Gastrocnemius medialis (tissue), 4 donors: ENCODE results near the gene VGLL4. TPM values are rescaled to one million over a fixed set of nuclear protein-coding genes. Genes with fewer than 3 reads are reported as not detected.

ENCODE experiments used
- ATAC-seq, 2 donors: fragments of 150-250 bp; one replicate each; pipeline ENCODE4 v1.9.1; 2016
- DNase-seq, 2 donors: peaks; one replicate each; pipeline ENCODE4 v3.0.0-alpha.2; 2019
- H3K27ac ChIP-seq, 4 donors: fragments of 200-600 bp; sonication (generic); 1 replicate in 1 of 4; 2 replicates in 3 of 4; pipeline ENCODE4 v1.5.1; 2016 to 2018; ENCODE audit warnings: mild to moderate bottlenecking in 2 of 4, moderate library complexity in 1 of 4
- H3K27me3 ChIP-seq, 3 donors: fragments of 200-600 bp; sonication (generic) in 2 of 3; 1 replicate in 1 of 3; 2 replicates in 2 of 3; pipeline versions ENCODE4 v1.5.1 to v1.6.0; 2016 to 2019; ENCODE audit warnings: mild to moderate bottlenecking in 1 of 3, moderate library complexity in 1 of 3
- H3K36me3 ChIP-seq, 2 donors: fragments of 200-600 bp; sonication (generic) in 1 of 2; one replicate each; pipeline ENCODE4 v1.5.1; 2017 to 2018
- H3K4me1 ChIP-seq, 2 donors: fragments of 200-600 bp; sonication (generic) in 1 of 2; one replicate each; pipeline ENCODE4 v1.5.1; 2016 to 2017; ENCODE audit warnings: mild to moderate bottlenecking in 2 of 2
- H3K4me3 ChIP-seq, 4 donors: fragments of 200-600 bp; sonication (generic) in 3 of 4; 1 replicate in 1 of 4; 2 replicates in 3 of 4; pipeline ENCODE4 v1.5.1; 2016 to 2019; ENCODE audit warnings: mild to moderate bottlenecking in 2 of 4
- H3K9me3 ChIP-seq, 3 donors: fragments of 200-600 bp; sonication (generic) in 2 of 3; 1 replicate in 1 of 3; 2 replicates in 2 of 3; pipeline ENCODE4 v1.5.1; 2016 to 2019
- CTCF ChIP-seq, 5 experiments: fragments of 450-650 bp in 3 of 5; fragments of 200-600 bp in 2 of 5; sonication (generic) in 2 of 5; IDR thresholded peaks in 4 of 5; conservative IDR thresholded peaks in 1 of 5; 1 replicate in 4 of 5; 2 replicates in 1 of 5; pipeline ENCODE4 v1.5.1; 2016 to 2019; ENCODE audit warnings: antibody characterized with exemption in 5 of 5, mild to moderate bottlenecking in 3 of 5, moderate library complexity in 3 of 5
- POLR2A ChIP-seq, 2 donors: fragments of 450-650 bp; IDR thresholded peaks; one replicate each; pipeline ENCODE4 v1.6.1; 2017; ENCODE audit warnings: antibody characterized with exemption in 2 of 2, mild to moderate bottlenecking in 2 of 2, moderate library complexity in 2 of 2
- in situ Hi-C, 4 donors: fragments of 200-750 bp; cut with MboI; loops; one replicate each; pipeline versions ENCODE4 v1.15.0 to v1.8.0; 2017; ENCODE audit warnings: low sequenced_read_pairs in 4 of 4
- intact Hi-C: fragments of 100-400 bp; cut with DNase I; formaldehyde crosslinking; loops from one replicate; pipeline ENCODE4 v1.15.1; 2023; ENCODE audit warnings: low total_unique reads
- total RNA-seq, 4 donors: library from RNA; depleted of rRNA; stranded (reverse); fragments of >200 nt; gene quantifications; one replicate each; pipeline versions ENCODE4 v1.1.0 to v1.2.3, GENCODE V29; 2016

The VGLL4 gene
- total RNA-seq, 4 donors from 2014 or later, result 8.9 to 20.9 (median 12.8) TPM

- intact Hi-C loops, result no loop called here
- H3K4me3 ChIP-seq, result no peak overlapping the region
- peak overlapping the region; percentile 11 to 60 (median 45) for H3K27ac ChIP-seq
- H3K36me3 ChIP-seq, result no peaks in the 10 kb centered on the region
- H3K4me1 ChIP-seq, result peaks cover 71 to 95% of the 10 kb centered on the region in 2 donors
- in situ Hi-C loops, result no loop called here
- no peaks in the 10 kb centered on the region for H3K27me3 ChIP-seq
- DNase-seq, result no peak
- ATAC-seq, result no peak
- no peaks in the 10 kb centered on the region for H3K9me3 ChIP-seq
- no peak for TF ChIP-seq POLR2A (IDR thresholded peaks at IDR 0.05)
- TF ChIP-seq CTCF (IDR thresholded peaks at IDR 0.05 in 4 of 5, conservative IDR thresholded peaks at IDR 0.05 in 1 of 5), result no peak
Measured at GRCh38 chr3:11606865-11607440, 36.8 kb downstream of the VGLL4 start.

GRCh38 chr3:11606090-11606784 lies 37.5 kb downstream of the VGLL4 start:
- in situ Hi-C loops, result no loop called here
- Histone ChIP-seq H3K27me3 (no peaks in the 10 kb centered on the region), H3K4me1 (peaks cover 71 to 95% of the 10 kb centered on the region in 2 donors), H3K36me3 (no peaks in the 10 kb centered on the region), H3K27ac (peak overlapping the region in 3 of 4 donors; percentile 6 to 57 (median 33)), H3K9me3 (no peaks in the 10 kb centered on the region), H3K4me3 (no peak overlapping the region)
- no peak for TF ChIP-seq CTCF (IDR thresholded peaks at IDR 0.05 in 4 of 5, conservative IDR thresholded peaks at IDR 0.05 in 1 of 5)
- TF ChIP-seq POLR2A (IDR thresholded peaks at IDR 0.05), result no peak
- no peak for ATAC-seq
- no peak for DNase-seq
- intact Hi-C loops, result no loop called here

GRCh38 chr3:11605398-11605797 lies 38.3 kb downstream of the VGLL4 start:
- intact Hi-C loops (no loop called here), in situ Hi-C loops (no loop called here)
- Histone ChIP-seq H3K27ac (peak overlapping the region; percentile 6 to 57 (median 36)), H3K4me3 (no peak overlapping the region), H3K4me1 (peaks cover 72 to 94% of the 10 kb centered on the region in 2 donors), H3K9me3 (no peaks in the 10 kb centered on the region), H3K36me3 (no peaks in the 10 kb centered on the region), H3K27me3 (no peaks in the 10 kb centered on the region)
- DNase-seq, result no peak
- no peak for ATAC-seq
- TF ChIP-seq CTCF (IDR thresholded peaks at IDR 0.05 in 4 of 5, conservative IDR thresholded peaks at IDR 0.05 in 1 of 5), result no peak
- TF ChIP-seq POLR2A (IDR thresholded peaks at IDR 0.05), result no peak

- DNase-seq, result no peak
- Histone ChIP-seq H3K36me3 (no peaks in the 10 kb centered on the region), H3K9me3 (no peaks in the 10 kb centered on the region), H3K27ac (peak overlapping the region; percentile 71 to 88 (median 83)), H3K27me3 (no peaks in the 10 kb centered on the region), H3K4me1 (peaks cover 70 to 93% of the 10 kb centered on the region in 2 donors), H3K4me3 (no peak overlapping the region)
- in situ Hi-C loops (no loop called here), intact Hi-C loops (no loop called here)
- TF ChIP-seq POLR2A (IDR thresholded peaks at IDR 0.05) (no peak), CTCF (IDR thresholded peaks at IDR 0.05 in 4 of 5, conservative IDR thresholded peaks at IDR 0.05 in 1 of 5) (no peak)
- no peak for ATAC-seq
Measured at GRCh38 chr3:11604139-11604892, 39.4 kb downstream of the VGLL4 start.
